Neural cell (in vitro differentiated cells): Measurements from ENCODE around the gene GNA12. TPM values are rescaled to one million over a fixed set of nuclear protein-coding genes. Genes with fewer than 3 reads are reported as not detected.

Experiments used
- H2AFZ ChIP-seq: fragments of 200-600, 300-800 bp; sonication (generic), shearing (Covaris generic); 2 replicates; pipeline ENCODE4 v1.6.0; 2014; ENCODE audit warnings: low read depth, mild to moderate bottlenecking, antibody characterized with exemption, low read length, moderate library complexity
- H3F3A ChIP-seq: fragments of 200-600 bp; shearing (Covaris generic); 2 replicates; pipeline ENCODE4 v1.6.1; 2016; ENCODE audit warnings: mild to moderate bottlenecking, moderate library complexity, mixed read lengths, antibody characterized with exemption, low read length; ENCODE audit not compliant: insufficient read depth, poor library complexity, severe bottlenecking
- H3K27ac ChIP-seq: fragments of 200-600, 300-800 bp; sonication (generic), shearing (Covaris generic); 2 replicates; pipeline ENCODE4 v1.5.1; 2014; ENCODE audit warnings: mild to moderate bottlenecking, low read length, moderate library complexity
- H3K27me3 ChIP-seq: fragments of 300-800, 200-600 bp; sonication (generic), shearing (Covaris generic); 2 replicates; pipeline ENCODE4 v1.6.0; 2014; ENCODE audit warnings: mild to moderate bottlenecking, low read depth, low read length, moderate library complexity; ENCODE audit not compliant: insufficient read depth
- H3K36me3 ChIP-seq: fragments of 300-800, 200-600 bp; sonication (generic), shearing (Covaris generic); 2 replicates; pipeline ENCODE4 v1.5.1; 2014; ENCODE audit warnings: mild to moderate bottlenecking, antibody characterized with exemption, low read length, moderate library complexity; ENCODE audit not compliant: insufficient read depth
- H3K4me2 ChIP-seq: fragments of 300-800, 200-600 bp; sonication (generic), shearing (Covaris generic); 2 replicates; pipeline ENCODE4 v1.6.0; 2014; ENCODE audit warnings: mild to moderate bottlenecking, low read length
- H3K4me3 ChIP-seq: fragments of 300-800, 200-600 bp; sonication (generic), shearing (Covaris generic); 2 replicates; pipeline ENCODE4 v1.5.1; 2014; ENCODE audit warnings: mild to moderate bottlenecking, low read length, moderate library complexity
- H3K79me2 ChIP-seq: fragments of 200-600 bp; shearing (Covaris generic); replicated peaks from 2 replicates; pipeline ENCODE4 v1.6.0; 2014; ENCODE audit warnings: mild to moderate bottlenecking, low read length, moderate library complexity; ENCODE audit not compliant: insufficient read depth
- H3K9ac ChIP-seq: fragments of 300-800, 200-600 bp; sonication (generic), shearing (Covaris generic); 2 replicates; pipeline ENCODE4 v1.6.1; 2016; ENCODE audit warnings: mild to moderate bottlenecking, low read length, mixed read lengths
- H3K9me2 ChIP-seq: fragments of 200-600 bp; shearing (Covaris generic); 2 replicates; pipeline ENCODE4 v1.6.1; 2016; ENCODE audit warnings: mild to moderate bottlenecking, low read length, mixed read lengths; ENCODE audit not compliant: insufficient read depth
- H3K9me3 ChIP-seq: fragments of 200-600, 300-800 bp; sonication (generic), shearing (Covaris generic); 2 replicates; pipeline ENCODE4 v1.6.1; 2016; ENCODE audit warnings: mild to moderate bottlenecking, mixed run types, low read length, moderate library complexity, mixed read lengths
- H4K20me1 ChIP-seq: fragments of 200-600 bp; shearing (Covaris generic); 2 replicates; pipeline ENCODE4 v1.6.1; 2016; ENCODE audit warnings: mild to moderate bottlenecking, mixed run types; ENCODE audit not compliant: insufficient read depth
- EP300 ChIP-seq: fragments of 450-650 bp; conservative IDR thresholded peaks from 2 replicates; pipeline ENCODE4 v1.6.1; 2014; ENCODE audit warnings: antibody characterized with exemption, mild to moderate bottlenecking, moderate library complexity; ENCODE audit not compliant: poor library complexity, severe bottlenecking
- EZH2 ChIP-seq: fragments of 200-600, 300-800 bp; shearing (Covaris generic), sonication (generic); IDR thresholded peaks from 2 replicates; pipeline ENCODE4 v1.6.1; 2014; ENCODE audit warnings: antibody characterized with exemption, low read length, borderline replicate concordance, mild to moderate bottlenecking; ENCODE audit not compliant: insufficient read depth, poor library complexity, severe bottlenecking
- MXI1 ChIP-seq: fragments of 450-650 bp; conservative IDR thresholded peaks from 2 replicates; pipeline ENCODE4 v1.6.1; 2014; ENCODE audit warnings: antibody characterized with exemption, mild to moderate bottlenecking; ENCODE audit not compliant: poor library complexity, severe bottlenecking
- POLR2AphosphoS5 ChIP-seq: IDR thresholded peaks from 2 replicates; pipeline ENCODE4 v1.6.1; 2012
- RAD21 ChIP-seq: fragments of 450-650 bp; conservative IDR thresholded peaks from 2 replicates; pipeline ENCODE4 v1.6.1; 2014; ENCODE audit warnings: antibody characterized with exemption, mild to moderate bottlenecking, moderate library complexity
- SMC3 ChIP-seq: fragments of 450-650 bp; conservative IDR thresholded peaks from 2 replicates; pipeline ENCODE4 v1.6.1; 2014; ENCODE audit warnings: antibody characterized with exemption, mild to moderate bottlenecking, moderate library complexity; ENCODE audit not compliant: poor library complexity
- TAF1 ChIP-seq: IDR thresholded peaks from 2 replicates; pipeline ENCODE4 v1.6.1; 2012; ENCODE audit warnings: low read depth
- polyA plus RNA-seq: library from polyadenylated mRNA; depleted of rRNA; stranded (reverse); fragments of >200 nt; gene quantifications from 2 replicates; pipeline ENCODE4 v1.2.3, GENCODE V29; 2014
- TF ChIP-seq, protein P1 (sequence below): fragments of 450-650 bp; IDR thresholded peaks from 2 replicates; pipeline ENCODE4 v1.5.1; 2014; ENCODE audit warnings: antibody characterized with exemption, mild to moderate bottlenecking, moderate library complexity; ENCODE audit not compliant: poor library complexity, severe bottlenecking
- TF ChIP-seq, protein P2 (sequence below): IDR thresholded peaks from 2 replicates; pipeline ENCODE4 v1.6.1; 2012; ENCODE audit warnings: borderline replicate concordance

The GNA12 gene
- polyA plus RNA-seq, 1 donor from 2014 or later = 15.5 TPM

DNA sequence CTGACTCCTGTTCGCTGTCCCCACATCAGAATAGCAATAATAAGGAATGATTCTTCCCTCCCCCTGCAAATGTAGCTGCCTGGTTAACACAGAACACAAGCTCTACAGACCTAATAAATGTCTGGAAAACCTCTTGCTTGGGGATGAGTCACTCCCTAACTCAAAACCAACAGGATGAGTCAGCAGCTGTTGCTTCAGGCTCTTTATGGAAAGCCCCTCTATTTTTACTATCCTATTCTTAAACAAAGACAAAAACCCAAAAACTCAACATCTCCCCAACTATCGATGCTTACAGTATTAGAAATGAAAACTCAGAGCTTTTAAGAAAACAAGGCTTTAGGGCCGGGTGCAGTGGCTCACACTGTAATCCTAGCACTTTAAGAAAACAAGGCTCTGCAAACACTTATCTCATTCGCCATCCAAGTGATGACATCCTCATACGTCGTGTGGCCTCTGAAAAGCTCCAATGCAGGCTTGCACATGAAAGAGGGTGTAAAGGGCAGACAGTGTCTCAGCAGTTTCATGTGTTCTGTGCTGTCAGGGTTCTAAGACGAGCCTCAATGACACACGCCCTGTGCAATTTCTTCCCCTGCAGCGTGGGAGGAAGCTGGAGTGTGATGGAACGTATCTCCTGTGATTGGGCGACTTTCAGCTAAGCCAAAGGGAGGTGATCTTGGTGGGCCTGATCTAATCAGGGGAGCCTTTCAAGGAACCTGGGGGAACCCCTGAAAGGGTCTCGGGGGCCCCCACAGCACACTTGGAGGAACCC is 86.0 kb downstream of the GNA12 start:
- Histone ChIP-seq H3K27me3 (no peaks in the 10 kb centered on the region), H2AFZ (no peak overlapping the region), H3K9me2 (no peaks in the 10 kb centered on the region), H3F3A (no peaks in the 10 kb centered on the region), H3K4me2 (no peak overlapping the region), H3K27ac (peak overlapping the region; percentile 39), H3K9ac (no peak overlapping the region), H3K79me2 (no peaks in the 10 kb centered on the region), H3K9me3 (no peaks in the 10 kb centered on the region), H3K4me3 (peak overlapping the region; percentile 23), H4K20me1 (no peaks in the 10 kb centered on the region), H3K36me3 (no peaks in the 10 kb centered on the region)
- TF ChIP-seq EP300 = no peak

DNA sequence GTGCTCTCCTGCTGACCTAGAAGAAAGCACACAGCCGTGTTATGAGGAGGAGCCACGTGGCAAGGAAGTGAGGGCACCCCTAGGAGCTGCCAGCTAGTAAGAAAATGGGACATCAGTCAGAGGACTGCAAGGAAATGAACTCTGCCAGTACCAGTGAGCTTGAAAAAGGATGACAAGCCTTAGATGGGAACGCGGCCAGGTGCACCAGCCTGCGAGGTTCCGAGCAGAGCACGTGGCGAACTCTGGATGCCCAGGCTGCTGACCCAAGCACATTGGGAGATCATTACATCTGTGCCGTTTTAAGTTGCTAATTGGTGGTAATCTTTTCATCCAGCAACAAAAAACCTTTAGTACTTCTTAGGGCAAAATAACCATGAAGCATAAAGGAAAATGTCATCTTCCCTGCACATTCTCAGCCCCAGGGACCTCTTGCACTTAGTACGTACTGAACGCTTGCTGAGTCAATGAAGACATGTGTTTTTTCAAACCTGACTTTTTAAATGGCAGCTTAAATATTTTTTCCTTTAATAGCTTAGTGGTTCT is 86.7 kb downstream of the GNA12 start:
- H3K4me2 ChIP-seq = no peak overlapping the region
- peak overlapping the region; percentile 23 for H3K4me3 ChIP-seq
- H3K9me2 ChIP-seq = no peaks in the 10 kb centered on the region
- H4K20me1 ChIP-seq = no peaks in the 10 kb centered on the region
- H3K27ac ChIP-seq = peak overlapping the region; percentile 39
- H3K9me3 ChIP-seq = no peaks in the 10 kb centered on the region
- no peaks in the 10 kb centered on the region for H3F3A ChIP-seq
- TF ChIP-seq, protein P1, sequence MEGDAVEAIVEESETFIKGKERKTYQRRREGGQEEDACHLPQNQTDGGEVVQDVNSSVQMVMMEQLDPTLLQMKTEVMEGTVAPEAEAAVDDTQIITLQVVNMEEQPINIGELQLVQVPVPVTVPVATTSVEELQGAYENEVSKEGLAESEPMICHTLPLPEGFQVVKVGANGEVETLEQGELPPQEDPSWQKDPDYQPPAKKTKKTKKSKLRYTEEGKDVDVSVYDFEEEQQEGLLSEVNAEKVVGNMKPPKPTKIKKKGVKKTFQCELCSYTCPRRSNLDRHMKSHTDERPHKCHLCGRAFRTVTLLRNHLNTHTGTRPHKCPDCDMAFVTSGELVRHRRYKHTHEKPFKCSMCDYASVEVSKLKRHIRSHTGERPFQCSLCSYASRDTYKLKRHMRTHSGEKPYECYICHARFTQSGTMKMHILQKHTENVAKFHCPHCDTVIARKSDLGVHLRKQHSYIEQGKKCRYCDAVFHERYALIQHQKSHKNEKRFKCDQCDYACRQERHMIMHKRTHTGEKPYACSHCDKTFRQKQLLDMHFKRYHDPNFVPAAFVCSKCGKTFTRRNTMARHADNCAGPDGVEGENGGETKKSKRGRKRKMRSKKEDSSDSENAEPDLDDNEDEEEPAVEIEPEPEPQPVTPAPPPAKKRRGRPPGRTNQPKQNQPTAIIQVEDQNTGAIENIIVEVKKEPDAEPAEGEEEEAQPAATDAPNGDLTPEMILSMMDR = no peak
- TF ChIP-seq POLR2AphosphoS5 = no peak
- TF ChIP-seq EZH2 = no peak
- no peak for TF ChIP-seq TAF1
- no peak for TF ChIP-seq EP300
- TF ChIP-seq MXI1 = no peak
- TF ChIP-seq, protein P2, sequence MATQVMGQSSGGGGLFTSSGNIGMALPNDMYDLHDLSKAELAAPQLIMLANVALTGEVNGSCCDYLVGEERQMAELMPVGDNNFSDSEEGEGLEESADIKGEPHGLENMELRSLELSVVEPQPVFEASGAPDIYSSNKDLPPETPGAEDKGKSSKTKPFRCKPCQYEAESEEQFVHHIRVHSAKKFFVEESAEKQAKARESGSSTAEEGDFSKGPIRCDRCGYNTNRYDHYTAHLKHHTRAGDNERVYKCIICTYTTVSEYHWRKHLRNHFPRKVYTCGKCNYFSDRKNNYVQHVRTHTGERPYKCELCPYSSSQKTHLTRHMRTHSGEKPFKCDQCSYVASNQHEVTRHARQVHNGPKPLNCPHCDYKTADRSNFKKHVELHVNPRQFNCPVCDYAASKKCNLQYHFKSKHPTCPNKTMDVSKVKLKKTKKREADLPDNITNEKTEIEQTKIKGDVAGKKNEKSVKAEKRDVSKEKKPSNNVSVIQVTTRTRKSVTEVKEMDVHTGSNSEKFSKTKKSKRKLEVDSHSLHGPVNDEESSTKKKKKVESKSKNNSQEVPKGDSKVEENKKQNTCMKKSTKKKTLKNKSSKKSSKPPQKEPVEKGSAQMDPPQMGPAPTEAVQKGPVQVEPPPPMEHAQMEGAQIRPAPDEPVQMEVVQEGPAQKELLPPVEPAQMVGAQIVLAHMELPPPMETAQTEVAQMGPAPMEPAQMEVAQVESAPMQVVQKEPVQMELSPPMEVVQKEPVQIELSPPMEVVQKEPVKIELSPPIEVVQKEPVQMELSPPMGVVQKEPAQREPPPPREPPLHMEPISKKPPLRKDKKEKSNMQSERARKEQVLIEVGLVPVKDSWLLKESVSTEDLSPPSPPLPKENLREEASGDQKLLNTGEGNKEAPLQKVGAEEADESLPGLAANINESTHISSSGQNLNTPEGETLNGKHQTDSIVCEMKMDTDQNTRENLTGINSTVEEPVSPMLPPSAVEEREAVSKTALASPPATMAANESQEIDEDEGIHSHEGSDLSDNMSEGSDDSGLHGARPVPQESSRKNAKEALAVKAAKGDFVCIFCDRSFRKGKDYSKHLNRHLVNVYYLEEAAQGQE = no peak
- TF ChIP-seq RAD21 = no peak
- no peak for TF ChIP-seq SMC3
- H3K9ac ChIP-seq = no peak overlapping the region
- H3K79me2 ChIP-seq = no peaks in the 10 kb centered on the region
- H3K36me3 ChIP-seq = no peaks in the 10 kb centered on the region
- no peak overlapping the region for H2AFZ ChIP-seq
- no peaks in the 10 kb centered on the region for H3K27me3 ChIP-seq
